Umbilical cord (tissue), 2 donors: ENCODE results near the gene ARHGEF10L. TPM values are rescaled to one million over a fixed set of nuclear protein-coding genes. Genes with fewer than 3 reads are reported as not detected.
A peak's percentile ranks its signal among the peaks of the same experiment; 100 is the strongest.

Experiments
- DNase-seq: peaks from one replicate; pipeline ENCODE4 v3.0.0-alpha.2; 2015; ENCODE audit warnings: low spot score
- total RNA-seq: library from RNA; depleted of rRNA; stranded (reverse); fragments of >200 nt; gene quantifications from one replicate; pipeline ENCODE4 v1.2.3, GENCODE V29; 2014; ENCODE audit warnings: low replicate concordance; ENCODE audit not compliant: insufficient read depth

ARHGEF10L gene
- total RNA-seq, 1 donor from 2014 or later = 42.4 TPM

GRCh38 chr1:17588048-17588871 is 48.8 kb downstream of the ARHGEF10L start:
- peak; percentile 79 for DNase-seq

GRCh38 chr1:17591814-17592430 is 52.4 kb downstream of the ARHGEF10L start:
- no peak for DNase-seq

- no peak for DNase-seq
These were observed 54.5 kb downstream of the ARHGEF10L start for GRCh38 chr1:17594026-17594425.

- DNase-seq = no peak
These were observed 55.4 kb downstream of the ARHGEF10L start for GRCh38 chr1:17594690-17595601.

- no peak for DNase-seq
These were observed 56.1 kb downstream of the ARHGEF10L start for GRCh38 chr1:17595602-17595925.

- DNase-seq = no peak
These were observed 56.7 kb downstream of the ARHGEF10L start for GRCh38 chr1:17596186-17596585.

- DNase-seq = no peak
These were observed 57.4 kb downstream of the ARHGEF10L start for GRCh38 chr1:17596651-17597509.

GRCh38 chr1:17597651-17598050 is 58.2 kb downstream of the ARHGEF10L start:
- DNase-seq = no peak

- no peak for DNase-seq
These were observed 58.8 kb downstream of the ARHGEF10L start for GRCh38 chr1:17598251-17598650.

- DNase-seq = no peak
These were observed 59.9 kb downstream of the ARHGEF10L start for GRCh38 chr1:17599291-17599953.

- DNase-seq = no peak
These were observed 60.4 kb downstream of the ARHGEF10L start for GRCh38 chr1:17599954-17600300.

- DNase-seq = no peak
These were observed 60.8 kb downstream of the ARHGEF10L start for GRCh38 chr1:17600321-17600720.

GRCh38 chr1:17601643-17602382 is 62.3 kb downstream of the ARHGEF10L start:
- DNase-seq = no peak

GRCh38 chr1:17603091-17603841 is 63.8 kb downstream of the ARHGEF10L start:
- DNase-seq = no peak

GRCh38 chr1:17605582-17606344 is 66.3 kb downstream of the ARHGEF10L start:
- peak; percentile 53 for DNase-seq

GRCh38 chr1:17606826-17607440 is 67.4 kb downstream of the ARHGEF10L start:
- DNase-seq = peak; percentile 64

GRCh38 chr1:17607644-17608581 is 68.4 kb downstream of the ARHGEF10L start:
- no peak for DNase-seq
